SK-N-SH (cell line): ENCODE results near the gene TMEM140. TPM values are rescaled to one million over a fixed set of nuclear protein-coding genes. Genes with fewer than 3 reads are reported as not detected.

Experiments
- CTCF ChIA-PET: fragments of 300-600, 350-600 bp; formaldehyde crosslinking; extraction: SDS; loops from one replicate; lab custom pipeline; 2021; lab: Yijun Ruan, JAX
- POLR2A ChIA-PET: fragments of 350-600 bp; sonication (Branson Sonifier 250); formaldehyde crosslinking; extraction: SDS; loops from one replicate; lab custom pipeline; 2020; ENCODE audit warnings: antibody characterized with exemption, inconsistent platforms; lab: Yijun Ruan, JAX
- DNase-seq: peaks from one replicate; pipeline ENCODE4 v3.0.0; 2012
- H2AFZ ChIP-seq: fragments of 200-600 bp; sonication (generic); 2 replicates; pipeline ENCODE4 v1.8.1; 2016; ENCODE audit warnings: antibody characterized with exemption, mild to moderate bottlenecking, low read depth
- H3F3A ChIP-seq: fragments of 200-600 bp; sonication (generic); replicated peaks from 2 replicates; pipeline ENCODE3; 2016; ENCODE audit warnings: antibody characterized with exemption, mild to moderate bottlenecking; ENCODE audit not compliant: insufficient read depth
- H3K27ac ChIP-seq, 2 experiments: fragments of 200-500 bp in 1 of 2; fragments of 200-600 bp in 1 of 2; sonication (Bioruptor generic) in 1 of 2; sonication (generic), shearing (Covaris generic) in 1 of 2; 2 replicates each; pipeline versions ENCODE4 v1.5.1 to v1.6.1; 2014 to 2016; ENCODE audit warnings: low read depth in 2 of 2, inconsistent platforms in 1 of 2, low read length in 1 of 2, mild to moderate bottlenecking in 1 of 2, mixed read lengths in 1 of 2
- H3K27me3 ChIP-seq: fragments of 200-600 bp; sonication (generic), shearing (Covaris generic); 2 replicates; pipeline ENCODE4 v1.6.1; 2016; ENCODE audit warnings: mixed run types; ENCODE audit not compliant: insufficient read depth
- H3K36me3 ChIP-seq, 2 experiments: fragments of 200-500 bp in 1 of 2; fragments of 200-600 bp in 1 of 2; sonication (Bioruptor generic) in 1 of 2; sonication (generic) in 1 of 2; replicated peaks in 1 of 2; 2 replicates each; pipeline versions ENCODE3 to v1.5.1; 2014 to 2016; ENCODE audit warnings: low read length in 1 of 2, mild to moderate bottlenecking in 1 of 2; ENCODE audit not compliant: insufficient read depth in 2 of 2, control insufficient read depth in 1 of 2
- H3K4me1 ChIP-seq, 2 experiments: fragments of 200-500 bp in 1 of 2; fragments of 200-600 bp in 1 of 2; sonication (Bioruptor generic) in 1 of 2; sonication (generic), shearing (Covaris generic) in 1 of 2; 2 replicates each; pipeline versions ENCODE4 v1.5.1 to v1.6.1; 2014 to 2016; ENCODE audit warnings: low read depth in 1 of 2, low read length in 1 of 2, mixed run types in 1 of 2; ENCODE audit not compliant: insufficient read depth in 2 of 2, control insufficient read depth in 1 of 2
- H3K4me2 ChIP-seq: fragments of 200-600 bp; sonication (generic), shearing (Covaris generic); 2 replicates; pipeline ENCODE4 v1.6.1; 2017; ENCODE audit warnings: mixed run types
- H3K4me3 ChIP-seq, 2 experiments: fragments of 200-500 bp in 1 of 2; fragments of 200-600 bp in 1 of 2; sonication (Bioruptor generic) in 1 of 2; sonication (generic), shearing (Covaris generic) in 1 of 2; 2 replicates each; pipeline versions ENCODE4 v1.5.1 to v1.8.1; 2014 to 2016; ENCODE audit warnings: low read depth in 2 of 2, inconsistent platforms in 1 of 2, low read length in 1 of 2, mild to moderate bottlenecking in 1 of 2, mixed read lengths in 1 of 2, moderate library complexity in 1 of 2
- H3K79me2 ChIP-seq: fragments of 200-600 bp; sonication (generic); 2 replicates; pipeline ENCODE4 v1.8.1; 2017; ENCODE audit warnings: mild to moderate bottlenecking; ENCODE audit not compliant: insufficient read depth
- H3K9ac ChIP-seq: fragments of 200-600 bp; sonication (generic); 2 replicates; pipeline ENCODE4 v1.6.1; 2017; ENCODE audit warnings: mixed run types
- H3K9me2 ChIP-seq: fragments of 200-600 bp; sonication (generic); 2 replicates; pipeline ENCODE4 v1.6.1; 2017; ENCODE audit warnings: mixed run types
- H3K9me3 ChIP-seq: fragments of 200-600 bp; sonication (generic); 2 replicates; pipeline ENCODE4 v1.6.1; 2017; ENCODE audit warnings: mixed run types, mild to moderate bottlenecking, moderate library complexity
- H4K20me1 ChIP-seq: fragments of 200-600 bp; sonication (generic); 2 replicates; pipeline ENCODE4 v1.6.1; 2017; ENCODE audit warnings: mild to moderate bottlenecking, mixed run types; ENCODE audit not compliant: insufficient read depth
- CHD2 ChIP-seq: fragments of 150-350 bp; IDR thresholded peaks from 2 replicates; pipeline ENCODE4 v1.6.1; 2018; ENCODE audit warnings: low read length; ENCODE audit not compliant: partially characterized antibody
- ELF1 ChIP-seq: IDR thresholded peaks from 2 replicates; pipeline ENCODE4 v1.4.0; 2012
- FOXM1 ChIP-seq: IDR thresholded peaks from 2 replicates; pipeline ENCODE4 v1.4.0; 2012; ENCODE audit warnings: low read depth, mild to moderate bottlenecking
- GABPA ChIP-seq: IDR thresholded peaks from 2 replicates; pipeline ENCODE4 v1.4.0; 2012; ENCODE audit warnings: low read depth, mild to moderate bottlenecking
- GATA2 ChIP-seq: sonication (generic); formaldehyde crosslinking; IDR thresholded peaks from 2 replicates; pipeline ENCODE4 v1.5.0; 2020; ENCODE audit warnings: mild to moderate bottlenecking, missing genetic modification reagents
- IRF3 ChIP-seq: fragments of 150-350 bp; IDR thresholded peaks from 2 replicates; pipeline ENCODE4 v1.6.1; 2016; ENCODE audit warnings: mild to moderate bottlenecking, low read depth, low read length
- MAX ChIP-seq: IDR thresholded peaks from 2 replicates; pipeline ENCODE4 v1.4.0; 2012; ENCODE audit warnings: low read depth
- NFIC ChIP-seq: IDR thresholded peaks from 2 replicates; pipeline ENCODE4 v1.4.0; 2012; ENCODE audit warnings: borderline replicate concordance
- PBX3 ChIP-seq: IDR thresholded peaks from 2 replicates; pipeline ENCODE4; 2012
- RCOR1 ChIP-seq: fragments of 150-350 bp; IDR thresholded peaks from 2 replicates; pipeline ENCODE4 v1.6.1; 2017; ENCODE audit warnings: antibody characterized with exemption, low read length
- REST ChIP-seq: IDR thresholded peaks from 2 replicates; pipeline ENCODE4 v1.6.1; 2012; ENCODE audit warnings: mild to moderate bottlenecking, low read depth, low read length, moderate library complexity
- RFX5 ChIP-seq: IDR thresholded peaks from 2 replicates; pipeline ENCODE4 v1.6.1; 2012; ENCODE audit warnings: mild to moderate bottlenecking, improper control_type of control experiment, low read length
- SMC3 ChIP-seq: IDR thresholded peaks from 2 replicates; pipeline ENCODE4 v1.6.1; 2012; ENCODE audit warnings: low read depth, low read length, improper control_type of control experiment
- TCF12 ChIP-seq: IDR thresholded peaks from 2 replicates; pipeline ENCODE4 v1.4.0; 2012
- TEAD4 ChIP-seq: IDR thresholded peaks from 2 replicates; pipeline ENCODE4 v1.4.0; 2012; ENCODE audit warnings: mild to moderate bottlenecking, borderline replicate concordance; ENCODE audit not compliant: insufficient read depth
- USF1 ChIP-seq: IDR thresholded peaks from 2 replicates; pipeline ENCODE4 v1.4.0; 2012; ENCODE audit warnings: low read depth, borderline replicate concordance
- USF2 ChIP-seq: fragments of 150-350 bp; IDR thresholded peaks from 2 replicates; pipeline ENCODE4 v1.6.1; 2017; ENCODE audit warnings: antibody characterized with exemption, low read length, low read depth, borderline replicate concordance
- YY1 ChIP-seq: IDR thresholded peaks from 2 replicates; pipeline ENCODE4 v1.4.0; 2012; ENCODE audit warnings: low read depth, mild to moderate bottlenecking
- polyA plus RNA-seq, 3 experiments: library from polyadenylated mRNA; depleted of rRNA; stranded (reverse); fragments of >200 nt; gene quantifications; 2 replicates each; pipeline ENCODE4 v1.2.3, GENCODE V29; 2012

TMEM140 gene
- polyA plus RNA-seq, 1 of the 3 experiments (the other 2 are of a cell fraction), result 0.12 TPM

GRCh38 chr7:135128931-135129330 lies 18.9 kb upstream of the TMEM140 start (continued):
- no peak for TF ChIP-seq PBX3
- no peak for TF ChIP-seq REST
- TF ChIP-seq FOXM1, result no peak
- TF ChIP-seq USF2, result no peak
- no peak for TF ChIP-seq USF1
- no peak for TF ChIP-seq RCOR1
- TF ChIP-seq SMC3, result no peak
- no peak for TF ChIP-seq TEAD4
- TF ChIP-seq, all 33 proteins: peak for 0

- DNase-seq, result no peak
- no peaks in the 10 kb centered on the region for H3K79me2 ChIP-seq
- no peaks in the 10 kb centered on the region for H3K4me1 ChIP-seq
- H3K4me3 ChIP-seq, result no peak overlapping the region
- H3K9me2 ChIP-seq, result no peaks in the 10 kb centered on the region
- H2AFZ ChIP-seq, result no peak overlapping the region
- H3F3A ChIP-seq, result no peaks in the 10 kb centered on the region
- peaks cover 6% of the 10 kb centered on the region; the same call in 1 of the 2 replicates for H3K27me3 ChIP-seq
- no peaks in the 10 kb centered on the region for H4K20me1 ChIP-seq
- H3K4me2 ChIP-seq, result no peak overlapping the region
- ChIA-PET POLR2A (no interaction called here), CTCF (no interaction called here)
- no peaks in the 10 kb centered on the region for H3K36me3 ChIP-seq
- no peak overlapping the region for H3K9ac ChIP-seq
- no peaks in the 10 kb centered on the region for H3K9me3 ChIP-seq
- H3K27ac ChIP-seq, result no peak overlapping the region
- TF ChIP-seq TEAD4 (no peak), CHD2 (no peak), USF2 (no peak), NFIC (no peak), TCF12 (no peak), RFX5 (no peak), ELF1 (no peak), GABPA (no peak), MAX (no peak), IRF3 (no peak), RCOR1 (no peak), YY1 (no peak), GATA2 (CRISPR knock-in tag) (no peak)
Measured at GRCh38 chr7:135129579-135129978, 18.3 kb upstream of the TMEM140 start.
